Kidney (tissue), 14 donors: ENCODE results near the gene ST6GAL1. TPM values are rescaled to one million over a fixed set of nuclear protein-coding genes. Genes with fewer than 3 reads are reported as not detected.

ENCODE experiments used
- DNase-seq, 5 donors: peaks; one replicate each; pipeline ENCODE4 v3.0.0-alpha.2; 2013 to 2020
- FAIRE-seq: peaks from 2 replicates; lab custom pipeline; 2012; peaks lifted over from hg19 to GRCh38; lab: Jason Lieb, UNC
- H3K27ac ChIP-seq, 2 donors: one replicate each; pipeline ENCODE4 v1.7.0; 2013; ENCODE audit warnings: low read depth in 2 of 2, low read length in 2 of 2, inconsistent platforms in 1 of 2
- H3K27me3 ChIP-seq: one replicate; pipeline ENCODE4 v1.7.1; 2013; ENCODE audit warnings: low read length, inconsistent platforms; ENCODE audit not compliant: control insufficient read depth, insufficient read depth
- H3K36me3 ChIP-seq, 3 donors: one replicate each; pipeline versions ENCODE4 v1.7.0 to v1.7.1; 2013; ENCODE audit warnings: low read length in 3 of 3, control low read depth in 1 of 3, inconsistent platforms in 1 of 3; ENCODE audit not compliant: insufficient read depth in 3 of 3, control insufficient read depth in 2 of 3
- H3K4me1 ChIP-seq, 3 donors: one replicate each; pipeline versions ENCODE4 v1.7.0 to v1.7.1; 2013; ENCODE audit warnings: low read length in 3 of 3, inconsistent platforms in 1 of 3, low read depth in 1 of 3; ENCODE audit not compliant: control insufficient read depth in 2 of 3, insufficient read depth in 2 of 3
- H3K4me3 ChIP-seq, 3 donors: one replicate each; pipeline versions ENCODE4 v1.7.0 to v1.8.1; 2013; ENCODE audit warnings: low read length in 3 of 3, control low read depth in 1 of 3, inconsistent platforms in 1 of 3
- H3K9ac ChIP-seq, 3 donors: one replicate each; pipeline versions ENCODE4 v1.7.0 to v1.7.1; 2013; ENCODE audit warnings: low read length in 3 of 3, control low read depth in 1 of 3, inconsistent platforms in 1 of 3
- H3K9me3 ChIP-seq, 3 donors: one replicate each; pipeline versions ENCODE4 v1.7.0 to v1.7.1; 2013; ENCODE audit warnings: low read length in 3 of 3, control low read depth in 1 of 3, inconsistent platforms in 1 of 3; ENCODE audit not compliant: control insufficient read depth in 2 of 3, insufficient read depth in 1 of 3
- CTCF ChIP-seq: IDR thresholded peaks from 3 replicates; pipeline ENCODE4 v1.5.1; 2012; ENCODE audit warnings: mild to moderate bottlenecking, moderate library complexity, borderline replicate concordance; ENCODE audit not compliant: insufficient read depth; ENCODE audit errors: extremely low read depth
- intact Hi-C: fragments of 100-400 bp; cut with DNase I; formaldehyde crosslinking; loops from one replicate; pipeline ENCODE4 v1.11.1; 2022
- polyA plus RNA-seq: library from polyadenylated mRNA; stranded (reverse); fragments of 350-450 nt; fragmentation: Illumina TruSeq; extraction: RNeasy Lipid Tissue Mini Kit (QIAGEN cat#74804); gene quantifications from one replicate; pipeline ENCODE4 v1.2.3, GENCODE V29; 2014; ENCODE audit warnings: low read depth, low replicate concordance; ENCODE audit not compliant: insufficient read depth
- total RNA-seq: library from RNA; stranded (reverse); fragmentation: NEBNext Ultra II Directional; extraction: Animal tissue kit (Norgen Biotek cat#: 25700); gene quantifications from one replicate; pipeline ENCODE4 v1.2.1, GENCODE V29; 2021
- donor health status: control.
- donor health status: control.
- donor health status: control.
- donor health status: control.
- donor health status: control.
- donor health status: DM: yes; HTN: yes; CAD: no.
- donor health status: Normal renal cell carcinoma (clear cell type).

ST6GAL1 gene
- total and polyA plus RNA-seq, 2 donors from 2014 or later, result 62.6 to 236 TPM

- DNase-seq, result no peak
- no peaks in the 10 kb centered on the region for H3K9me3 ChIP-seq
- TF ChIP-seq CTCF, result no peak
- intact Hi-C loops, result no loop called here
- no peak overlapping the region for H3K4me3 ChIP-seq
- H3K4me1 ChIP-seq, result peaks cover 3 to 21% (median 14%) of the 10 kb centered on the region in 3 donors
- FAIRE-seq, result no peak
- no peaks in the 10 kb centered on the region for H3K36me3 ChIP-seq
- no peak overlapping the region for H3K9ac ChIP-seq
- H3K27me3 ChIP-seq, result no peaks in the 10 kb centered on the region
- H3K27ac ChIP-seq, result peak overlapping the region in 1 of 2 donors; percentile 51
Observed at GRCh38 chr3:187015903-187016638, 85.7 kb downstream of the ST6GAL1 start.

- peaks cover 3 to 21% (median 14%) of the 10 kb centered on the region in 3 donors for H3K4me1 ChIP-seq
- peak in 1 of 5 donors; percentile 44 for DNase-seq
- FAIRE-seq, result no peak
Observed at GRCh38 chr3:187016639-187017345, 86.5 kb downstream of the ST6GAL1 start.

GRCh38 chr3:187017511-187018230, 87.3 kb downstream of the ST6GAL1 start:
- Histone ChIP-seq H3K36me3 (no peaks in the 10 kb centered on the region), H3K9ac (no peak overlapping the region), H3K4me1 (peaks cover 3 to 18% (median 14%) of the 10 kb centered on the region in 3 donors), H3K27ac (peak overlapping the region; percentile 51 to 68), H3K27me3 (no peaks in the 10 kb centered on the region), H3K9me3 (no peaks in the 10 kb centered on the region), H3K4me3 (peak overlapping the region in 1 of 3 donors; percentile 14)
- intact Hi-C loops, result no loop called here
- TF ChIP-seq CTCF, result no peak
- FAIRE-seq (no peak), DNase-seq (peak in 4 of 5 donors; percentile 60 to 92 (median 86))

More at GRCh38 chr3:187016639-187017345, 86.5 kb downstream of the ST6GAL1 start:
- peak overlapping the region; percentile 51 to 62 for H3K27ac ChIP-seq
- no peaks in the 10 kb centered on the region for H3K9me3 ChIP-seq
- no peaks in the 10 kb centered on the region for H3K36me3 ChIP-seq
- no peak overlapping the region for H3K9ac ChIP-seq
- H3K4me3 ChIP-seq, result no peak overlapping the region
- TF ChIP-seq CTCF, result no peak
- intact Hi-C loops, result no loop called here
- no peaks in the 10 kb centered on the region for H3K27me3 ChIP-seq
